Subcutaneous preadipocyte (primary cell): Measurements from ENCODE around the gene EPB41L4A. TPM values are rescaled to one million over a fixed set of nuclear protein-coding genes. Genes with fewer than 3 reads are reported as not detected.

Source experiments
- small RNA-seq: library from RNA; depleted of rRNA; stranded (forward); fragments of <200 nt; gene quantifications from one replicate; pipeline ENCODE3, GENCODE V24; 2012
- total RNA-seq: library from RNA; depleted of rRNA; stranded (reverse); fragments of >200 nt; gene quantifications from 2 replicates; pipeline ENCODE4 v1.2.3, GENCODE V29; 2012

The EPB41L4A gene, protein sequence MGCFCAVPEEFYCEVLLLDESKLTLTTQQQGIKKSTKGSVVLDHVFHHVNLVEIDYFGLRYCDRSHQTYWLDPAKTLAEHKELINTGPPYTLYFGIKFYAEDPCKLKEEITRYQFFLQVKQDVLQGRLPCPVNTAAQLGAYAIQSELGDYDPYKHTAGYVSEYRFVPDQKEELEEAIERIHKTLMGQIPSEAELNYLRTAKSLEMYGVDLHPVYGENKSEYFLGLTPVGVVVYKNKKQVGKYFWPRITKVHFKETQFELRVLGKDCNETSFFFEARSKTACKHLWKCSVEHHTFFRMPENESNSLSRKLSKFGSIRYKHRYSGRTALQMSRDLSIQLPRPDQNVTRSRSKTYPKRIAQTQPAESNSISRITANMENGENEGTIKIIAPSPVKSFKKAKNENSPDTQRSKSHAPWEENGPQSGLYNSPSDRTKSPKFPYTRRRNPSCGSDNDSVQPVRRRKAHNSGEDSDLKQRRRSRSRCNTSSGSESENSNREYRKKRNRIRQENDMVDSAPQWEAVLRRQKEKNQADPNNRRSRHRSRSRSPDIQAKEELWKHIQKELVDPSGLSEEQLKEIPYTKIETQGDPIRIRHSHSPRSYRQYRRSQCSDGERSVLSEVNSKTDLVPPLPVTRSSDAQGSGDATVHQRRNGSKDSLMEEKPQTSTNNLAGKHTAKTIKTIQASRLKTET
- total RNA-seq: 0.39 and 4.8 TPM in 2 replicates

DNA sequence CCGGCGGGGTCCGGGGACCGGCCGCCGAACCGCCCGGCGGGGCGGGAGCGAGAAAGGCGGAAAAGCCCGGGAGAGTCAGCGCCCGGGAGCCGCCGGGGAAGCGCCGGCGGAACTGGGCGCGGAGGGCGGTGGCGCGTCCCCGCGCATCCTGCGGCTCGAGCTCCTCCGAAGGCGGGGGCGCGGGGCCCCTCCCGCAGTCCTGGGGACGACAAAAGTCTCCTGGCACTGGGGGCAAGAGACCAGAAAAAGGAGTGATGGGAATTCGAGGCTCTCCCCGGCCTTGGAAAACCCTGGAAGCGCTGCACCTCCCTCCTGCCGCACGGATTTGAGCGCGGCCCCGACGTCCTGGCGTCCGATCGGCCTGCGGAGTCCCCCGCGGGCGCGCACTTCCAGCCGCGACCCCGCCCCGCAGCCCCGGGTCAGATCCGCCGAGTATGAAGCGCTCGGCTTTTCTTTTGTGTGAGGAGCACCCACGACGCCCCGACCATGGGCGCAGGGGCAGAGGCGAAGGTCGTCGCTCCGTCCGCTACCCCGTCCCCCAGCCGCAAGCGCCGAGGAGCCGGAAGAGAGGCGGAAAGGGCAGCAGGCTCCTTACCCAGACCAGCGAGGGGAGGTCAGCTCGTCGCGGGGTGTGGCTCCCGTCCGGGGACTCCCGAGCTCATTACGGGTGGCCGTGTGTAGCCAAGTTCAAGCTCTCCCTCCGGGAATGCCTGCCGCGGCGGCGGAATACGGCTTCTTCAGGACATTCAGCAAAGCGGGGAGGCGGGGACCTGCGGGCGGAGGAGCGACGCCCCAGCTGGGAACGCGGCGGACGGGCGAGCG lies at the start of gene EPB41L4A:
Gene EPB41L4A (minus strand): TSS at position 114 of the 822 bp plus-strand sequence. CDS start 238 bp downstream, outside the sequence.

Small RNAs within 50 kb of the gene (small RNA-seq; reads per million reads assigned to genes)
- gene AC010265.1 (not detected), gene HMGB3P16 (not detected), gene SNORA13 (101 reads per million, percentile 98 among the genes with 10 or more reads in this experiment)
